ENCODE measurements around the gene HS3ST3B1.

- TF ChIP-seq FOXM1 (IDR thresholded peaks at IDR 0.05; ENCODE audit: low read depth) (no peak), GATA2 (CRISPR knock-in tag; IDR thresholded peaks at IDR 0.05) (no peak), TCF12 (IDR thresholded peaks at IDR 0.05) (no peak), RCOR1 (IDR thresholded peaks at IDR 0.05; ENCODE audit: low read length) (no peak), SMC3 (IDR thresholded peaks at IDR 0.05; ENCODE audit: low read depth, low read length) (no peak)
- TF ChIP-seq, protein P1, sequence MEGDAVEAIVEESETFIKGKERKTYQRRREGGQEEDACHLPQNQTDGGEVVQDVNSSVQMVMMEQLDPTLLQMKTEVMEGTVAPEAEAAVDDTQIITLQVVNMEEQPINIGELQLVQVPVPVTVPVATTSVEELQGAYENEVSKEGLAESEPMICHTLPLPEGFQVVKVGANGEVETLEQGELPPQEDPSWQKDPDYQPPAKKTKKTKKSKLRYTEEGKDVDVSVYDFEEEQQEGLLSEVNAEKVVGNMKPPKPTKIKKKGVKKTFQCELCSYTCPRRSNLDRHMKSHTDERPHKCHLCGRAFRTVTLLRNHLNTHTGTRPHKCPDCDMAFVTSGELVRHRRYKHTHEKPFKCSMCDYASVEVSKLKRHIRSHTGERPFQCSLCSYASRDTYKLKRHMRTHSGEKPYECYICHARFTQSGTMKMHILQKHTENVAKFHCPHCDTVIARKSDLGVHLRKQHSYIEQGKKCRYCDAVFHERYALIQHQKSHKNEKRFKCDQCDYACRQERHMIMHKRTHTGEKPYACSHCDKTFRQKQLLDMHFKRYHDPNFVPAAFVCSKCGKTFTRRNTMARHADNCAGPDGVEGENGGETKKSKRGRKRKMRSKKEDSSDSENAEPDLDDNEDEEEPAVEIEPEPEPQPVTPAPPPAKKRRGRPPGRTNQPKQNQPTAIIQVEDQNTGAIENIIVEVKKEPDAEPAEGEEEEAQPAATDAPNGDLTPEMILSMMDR (IDR thresholded peaks at IDR 0.05) = peak; percentile 26; the same call in 1 of the 2 replicates
Observed at GRCh38 chr17:14301279-14302090, 604 bp downstream of the HS3ST3B1 start.

Measured in SK-N-SH (cell line).